ENCODE results near the gene IL17RC.

- TF ChIP-seq, protein P1, sequence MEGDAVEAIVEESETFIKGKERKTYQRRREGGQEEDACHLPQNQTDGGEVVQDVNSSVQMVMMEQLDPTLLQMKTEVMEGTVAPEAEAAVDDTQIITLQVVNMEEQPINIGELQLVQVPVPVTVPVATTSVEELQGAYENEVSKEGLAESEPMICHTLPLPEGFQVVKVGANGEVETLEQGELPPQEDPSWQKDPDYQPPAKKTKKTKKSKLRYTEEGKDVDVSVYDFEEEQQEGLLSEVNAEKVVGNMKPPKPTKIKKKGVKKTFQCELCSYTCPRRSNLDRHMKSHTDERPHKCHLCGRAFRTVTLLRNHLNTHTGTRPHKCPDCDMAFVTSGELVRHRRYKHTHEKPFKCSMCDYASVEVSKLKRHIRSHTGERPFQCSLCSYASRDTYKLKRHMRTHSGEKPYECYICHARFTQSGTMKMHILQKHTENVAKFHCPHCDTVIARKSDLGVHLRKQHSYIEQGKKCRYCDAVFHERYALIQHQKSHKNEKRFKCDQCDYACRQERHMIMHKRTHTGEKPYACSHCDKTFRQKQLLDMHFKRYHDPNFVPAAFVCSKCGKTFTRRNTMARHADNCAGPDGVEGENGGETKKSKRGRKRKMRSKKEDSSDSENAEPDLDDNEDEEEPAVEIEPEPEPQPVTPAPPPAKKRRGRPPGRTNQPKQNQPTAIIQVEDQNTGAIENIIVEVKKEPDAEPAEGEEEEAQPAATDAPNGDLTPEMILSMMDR (IDR thresholded peaks at IDR 0.05): no peak
- TF ChIP-seq POLR2A (IDR thresholded peaks at IDR 0.05) (no peak), EP300 (IDR thresholded peaks at IDR 0.05) (no peak)
Observed at GRCh38 chr3:9893739-9894138, 23.2 kb upstream of the IL17RC start.
